Germinal center (tissue), 1 donor: Measurements from ENCODE around the gene CPS1.

Experiments used
- DNase-seq: peaks from one replicate; pipeline ENCODE4 v3.0.0; 2012; ENCODE audit warnings: mixed read lengths, low spot score

The CPS1 gene

DNA sequence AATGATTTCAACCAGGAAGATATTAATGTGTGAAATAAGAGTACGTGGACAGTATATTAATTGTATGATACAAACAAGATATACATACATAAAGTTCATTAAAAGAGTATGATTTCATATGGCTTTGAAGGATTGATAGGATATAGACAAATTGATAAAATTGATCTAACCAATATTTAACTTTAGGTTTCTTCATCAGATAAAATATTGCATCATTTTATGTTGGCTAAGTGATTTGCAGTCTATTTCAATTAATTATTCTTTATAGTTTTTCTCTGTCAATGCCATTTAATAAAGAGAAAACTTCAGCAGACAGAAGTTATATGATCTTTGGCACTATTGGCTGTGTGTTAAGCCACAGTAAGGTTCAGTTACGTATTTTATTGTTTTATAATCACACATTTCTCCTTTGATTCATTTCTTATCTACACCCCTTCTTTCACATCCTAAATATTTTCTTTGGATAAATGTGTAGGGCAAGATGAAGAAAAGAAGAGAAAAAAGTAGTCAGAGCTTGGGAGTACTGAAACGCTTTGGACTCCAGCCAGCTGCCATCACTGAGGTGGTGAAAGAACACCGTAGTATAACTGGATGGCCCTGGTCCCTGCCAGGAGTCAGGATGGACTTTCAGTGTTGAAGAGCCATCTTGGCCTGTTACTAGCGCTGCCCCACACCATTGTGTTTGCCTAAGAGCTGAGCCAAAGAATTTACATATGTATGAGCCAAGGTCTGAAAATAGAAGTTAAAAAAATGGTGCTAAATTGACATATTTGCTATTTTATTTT lies 9.8 kb upstream of the CPS1 start:
- DNase-seq, result no peak

DNA sequence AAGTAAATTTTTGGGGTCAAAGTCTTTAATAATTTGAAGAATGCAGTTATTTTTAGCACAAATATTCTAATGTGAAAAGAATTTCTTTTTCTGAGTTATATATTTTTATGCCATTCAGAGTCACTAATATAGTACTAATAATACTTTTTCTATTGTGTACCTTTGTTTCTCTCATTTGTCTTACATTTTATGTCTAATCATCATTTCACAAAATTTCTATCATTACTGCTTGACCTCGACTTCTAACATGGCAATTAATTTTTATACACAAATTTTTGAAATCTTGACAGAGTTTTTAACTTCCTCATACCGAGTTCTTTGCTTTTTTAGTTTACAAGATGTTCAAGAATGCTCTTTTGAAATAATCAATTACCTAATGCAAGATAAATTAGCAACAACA lies 8.4 kb upstream of the CPS1 start:
- no peak for DNase-seq

DNA sequence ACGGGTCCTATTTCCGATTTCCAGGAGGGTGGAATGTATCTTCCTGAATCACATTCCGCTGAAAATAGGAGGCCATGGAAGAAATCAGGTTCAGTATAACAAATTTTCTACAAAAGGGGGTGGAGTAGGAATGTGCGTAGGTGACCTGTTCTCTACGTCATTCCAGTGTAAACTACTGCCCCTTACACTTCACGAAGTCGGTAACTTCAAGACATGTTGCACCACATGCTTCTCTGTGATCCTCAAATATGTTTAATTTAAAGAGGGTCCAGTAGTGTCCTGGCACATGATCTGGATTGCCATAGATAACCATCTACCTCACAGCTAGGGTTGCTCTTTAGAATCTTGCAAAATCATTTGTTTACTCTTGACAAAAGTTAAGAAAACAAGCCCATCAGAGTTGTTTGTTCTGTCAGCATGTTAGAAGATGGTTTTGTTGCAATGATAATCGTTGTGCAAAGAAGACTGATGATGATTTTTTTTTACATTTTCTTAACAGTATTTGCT lies 7.5 kb upstream of the CPS1 start:
- no peak for DNase-seq

DNA sequence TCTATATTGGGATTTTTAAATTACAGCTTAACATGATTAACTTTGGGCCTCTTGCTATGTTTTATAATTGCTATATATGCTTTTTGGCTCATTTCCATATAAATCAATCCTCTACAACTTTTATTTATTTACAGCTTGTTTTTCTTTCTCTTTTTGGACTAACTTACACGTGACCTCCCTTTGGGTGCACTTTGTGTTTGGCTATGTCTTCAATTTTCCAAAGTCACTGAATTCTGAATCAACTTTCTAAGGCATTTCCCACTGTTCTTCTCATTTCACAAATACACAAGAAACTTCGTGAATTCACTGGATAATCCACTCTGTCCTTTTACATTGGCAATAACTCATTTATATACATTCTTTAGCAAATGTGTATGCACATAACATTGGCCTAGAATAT lies 5.4 kb upstream of the CPS1 start:
- DNase-seq, result no peak

DNA sequence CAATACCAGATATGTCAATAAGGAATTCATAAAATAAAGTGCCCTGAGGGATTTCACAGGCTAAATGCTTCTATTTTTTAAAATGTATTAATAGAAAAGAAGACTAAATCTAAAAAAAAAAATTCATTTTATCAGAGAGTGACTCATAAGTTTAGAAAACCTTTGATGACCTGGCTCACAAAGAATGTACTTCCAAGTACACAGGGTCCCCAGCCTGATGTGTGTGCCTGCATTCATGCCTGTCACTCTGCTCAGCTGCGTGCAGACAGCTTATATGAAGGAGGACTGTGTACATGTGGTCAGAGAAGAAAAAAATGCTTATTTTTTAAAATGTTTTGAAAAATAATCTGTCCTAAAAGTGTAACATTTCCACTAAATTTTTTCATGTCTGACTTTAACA lies 3.0 kb upstream of the CPS1 start:
- no peak for DNase-seq

DNA sequence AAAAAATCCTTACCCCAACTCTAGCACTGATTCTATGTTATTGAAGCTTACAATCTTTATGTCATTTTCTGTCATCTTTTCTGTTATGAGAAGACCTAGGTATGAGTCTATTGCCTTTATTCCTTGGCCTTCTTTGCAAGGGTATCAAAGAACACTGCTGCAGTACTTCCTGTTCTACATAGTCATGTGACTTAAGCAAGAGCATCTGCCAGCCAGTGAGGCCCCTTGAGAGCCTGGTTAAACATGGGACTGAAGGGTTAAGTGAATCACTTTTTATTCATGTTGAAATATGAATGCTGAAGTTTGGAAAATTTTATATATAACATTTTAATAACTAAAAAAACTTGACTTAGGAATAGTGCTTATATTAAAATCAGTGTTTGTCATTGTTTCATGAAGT lies 844 bp upstream of the CPS1 start:
- DNase-seq, result no peak

DNA sequence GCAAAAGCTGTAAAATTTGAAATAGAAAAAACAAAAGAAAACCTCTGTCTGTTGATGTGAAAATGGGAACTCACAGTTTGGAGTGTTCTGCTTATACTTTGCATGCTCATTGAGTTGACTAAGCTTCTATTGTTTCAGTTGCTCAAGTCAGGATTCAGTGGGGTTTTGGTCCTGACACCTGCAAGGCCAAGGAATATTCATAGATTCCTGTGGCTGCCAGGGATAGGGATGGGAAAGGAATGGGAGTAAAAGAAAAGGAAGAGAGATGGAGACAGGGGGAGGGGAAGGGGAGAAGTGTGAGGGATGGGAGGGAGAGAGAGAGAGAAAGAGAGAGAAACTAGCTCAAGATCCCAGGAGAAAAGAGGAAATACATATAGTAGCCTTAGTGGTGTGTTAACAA lies 1.3 kb downstream of the CPS1 start:
- DNase-seq, result no peak

DNA sequence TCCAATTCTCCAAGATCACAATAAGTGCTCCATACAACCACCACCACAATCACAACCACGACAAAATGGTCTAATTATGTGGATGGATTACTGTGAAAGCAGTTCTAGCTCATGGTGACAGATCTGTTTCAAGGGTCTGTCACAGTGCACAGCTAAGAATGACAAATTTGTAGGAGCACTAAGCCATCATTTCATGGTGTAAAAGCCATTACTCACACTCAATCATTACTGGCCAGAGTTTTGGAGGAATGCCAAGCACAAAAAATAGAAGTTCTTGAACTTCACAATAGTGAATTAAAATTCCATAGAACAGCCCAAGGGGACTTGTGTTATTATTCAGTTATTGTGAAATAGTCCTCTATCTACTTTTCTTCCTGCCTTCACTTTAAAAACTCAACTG lies 2.3 kb downstream of the CPS1 start:
- no peak for DNase-seq

DNA sequence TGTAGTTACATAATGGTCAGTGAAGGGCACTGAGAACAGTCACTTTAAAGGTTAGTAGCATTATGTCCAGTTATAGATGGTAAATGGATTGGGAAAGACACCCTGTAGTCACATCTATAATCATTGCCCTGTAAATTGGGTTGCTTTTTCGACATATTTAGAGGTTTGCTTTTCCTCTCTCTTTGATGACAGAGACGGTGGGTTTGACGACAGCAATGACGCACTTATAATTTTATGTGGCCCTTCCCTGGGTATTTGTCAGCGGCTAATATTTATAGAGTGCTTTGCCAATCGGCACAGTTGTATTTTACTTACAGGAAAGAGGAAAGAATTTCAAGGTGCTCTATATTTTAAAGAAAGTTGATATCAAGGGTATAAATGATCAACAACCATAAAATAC lies 2.8 kb downstream of the CPS1 start:
- no peak for DNase-seq

DNA sequence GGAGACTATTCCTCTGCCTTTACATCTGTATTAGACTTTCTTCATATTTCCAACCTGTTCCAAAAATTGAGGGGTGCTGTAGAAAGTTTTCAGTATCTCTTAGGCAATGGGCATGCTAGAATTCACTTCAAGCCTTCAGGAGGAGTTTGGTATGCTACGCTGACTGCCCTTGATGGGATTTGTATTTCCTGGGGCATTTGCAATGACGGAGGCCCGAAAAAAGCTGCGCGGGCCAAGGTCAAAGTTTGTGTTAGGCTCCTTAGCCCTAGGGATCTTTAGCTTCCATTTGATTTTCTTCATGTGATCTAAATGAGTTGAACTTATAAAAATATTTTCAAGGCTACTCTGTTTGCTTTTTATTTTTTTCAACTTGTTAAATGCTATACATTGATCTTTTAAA lies 5.1 kb downstream of the CPS1 start:
- DNase-seq, result no peak

DNA sequence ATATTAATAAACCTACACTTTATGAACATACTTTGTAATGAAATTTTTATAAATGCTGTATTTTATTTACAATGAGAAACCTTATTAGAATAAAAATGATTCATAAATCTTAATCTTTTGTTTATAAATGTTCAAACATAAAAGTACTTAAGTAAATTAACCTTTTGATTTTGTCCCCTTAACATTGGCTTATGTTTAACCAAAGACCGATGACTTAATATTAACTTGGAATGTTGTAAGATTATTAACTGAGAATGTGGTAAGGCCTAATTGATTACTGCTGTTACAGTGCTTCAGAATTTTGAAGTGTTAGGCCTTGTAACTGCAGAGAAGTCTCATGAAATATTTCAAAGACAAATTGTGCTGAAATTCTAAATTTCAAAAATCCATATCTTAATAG lies 5.7 kb downstream of the CPS1 start:
- no peak for DNase-seq

DNA sequence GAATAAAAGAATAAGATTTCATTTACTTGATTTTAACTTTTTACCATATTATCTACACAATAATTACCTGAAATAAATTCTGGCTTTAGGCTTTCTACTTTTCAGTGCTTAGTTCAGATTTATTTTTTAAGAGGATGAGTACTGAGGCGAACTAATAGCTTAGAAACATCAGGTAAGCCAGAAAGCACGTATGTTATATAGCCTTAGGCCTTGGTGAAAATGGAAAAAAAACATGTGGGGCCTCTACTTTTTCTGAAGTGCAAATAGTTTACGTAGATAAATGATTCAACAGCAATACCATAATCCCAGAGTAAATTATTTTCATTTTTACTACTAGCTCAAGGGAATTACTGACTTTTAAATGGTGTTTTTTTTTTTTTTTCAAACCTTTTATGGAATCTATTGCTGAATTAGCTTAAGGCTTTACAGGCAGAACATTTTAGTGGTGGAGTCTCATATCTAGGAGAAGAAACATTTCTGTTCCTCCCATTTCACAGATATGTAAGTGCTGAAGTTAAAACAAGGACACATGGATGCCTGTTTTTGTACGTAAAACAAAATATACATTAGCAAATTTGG lies 6.2 kb downstream of the CPS1 start:
- no peak for DNase-seq

DNA sequence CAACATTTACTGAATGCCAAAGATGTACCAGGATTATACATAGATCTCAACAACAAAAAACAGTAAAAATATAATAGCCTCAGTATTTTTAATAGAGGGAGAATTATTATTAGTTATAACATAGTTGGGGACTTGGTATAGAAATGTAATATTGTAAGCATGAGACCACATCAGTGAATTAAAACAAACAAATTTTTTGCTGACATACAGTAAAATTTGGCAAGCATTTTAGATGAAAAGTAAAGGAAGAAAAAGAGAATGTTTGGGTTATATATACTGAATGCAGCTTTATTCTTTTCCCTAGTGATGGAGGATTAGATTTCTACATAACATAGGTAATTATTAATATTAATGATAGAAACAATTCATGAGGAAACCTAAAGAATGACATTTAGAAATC lies 10.9 kb downstream of the CPS1 start:
- DNase-seq, result no peak

DNA sequence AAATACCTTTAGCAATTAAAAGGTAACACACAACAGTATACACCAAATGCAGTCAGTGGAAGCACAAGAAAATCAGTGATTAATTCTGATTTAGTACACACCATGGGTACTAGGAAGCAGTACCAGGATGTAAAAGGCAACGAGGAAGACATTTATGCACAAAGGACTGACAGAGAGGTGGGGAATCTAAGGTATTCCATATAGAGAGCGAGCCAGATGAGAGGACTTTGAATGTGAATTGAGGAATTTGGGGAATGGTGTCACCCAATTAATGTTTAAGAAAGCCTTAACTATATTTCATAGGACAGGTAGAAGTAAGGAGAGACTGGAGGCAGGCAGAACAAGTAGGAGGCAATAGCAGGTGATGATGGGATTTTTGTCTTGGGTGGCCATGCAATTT lies 11.7 kb downstream of the CPS1 start:
- no peak for DNase-seq

DNA sequence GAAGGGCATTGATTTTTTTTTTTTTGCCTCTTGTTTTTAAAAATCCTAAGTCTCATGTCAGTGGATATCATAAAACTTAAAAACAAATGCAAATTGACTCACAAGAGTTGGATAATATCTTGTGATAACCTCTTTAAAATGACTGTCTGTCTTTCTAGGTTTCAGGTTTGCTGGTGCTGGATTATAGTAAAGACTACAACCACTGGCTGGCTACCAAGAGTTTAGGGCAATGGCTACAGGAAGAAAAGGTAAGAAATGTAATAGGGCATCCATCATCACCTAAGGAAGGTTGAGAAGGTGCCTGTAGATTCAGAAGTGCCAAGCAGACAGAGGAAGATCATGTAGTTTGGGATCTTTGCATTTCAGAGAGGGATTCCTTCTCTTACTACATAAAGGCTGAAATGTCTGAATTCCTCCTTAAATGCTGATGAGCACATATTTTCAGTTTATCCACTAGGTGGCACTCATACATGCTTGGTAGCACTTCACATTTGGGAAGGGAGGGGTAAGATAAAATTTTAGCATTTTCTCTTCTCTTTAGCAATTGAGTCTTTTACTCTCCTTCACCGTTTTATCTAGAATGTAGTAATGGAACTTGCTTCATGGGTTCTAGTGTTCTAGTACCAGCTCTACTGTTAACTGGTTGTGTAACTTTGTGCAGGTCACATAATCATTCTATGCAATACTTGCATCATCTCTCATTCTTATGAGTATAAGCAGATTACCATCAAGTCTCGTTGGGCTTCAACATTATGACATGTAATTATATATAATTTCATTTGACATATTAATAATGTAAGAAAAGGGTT lies 21.1 kb downstream of the CPS1 start:
- peak; percentile 28 for DNase-seq

DNA sequence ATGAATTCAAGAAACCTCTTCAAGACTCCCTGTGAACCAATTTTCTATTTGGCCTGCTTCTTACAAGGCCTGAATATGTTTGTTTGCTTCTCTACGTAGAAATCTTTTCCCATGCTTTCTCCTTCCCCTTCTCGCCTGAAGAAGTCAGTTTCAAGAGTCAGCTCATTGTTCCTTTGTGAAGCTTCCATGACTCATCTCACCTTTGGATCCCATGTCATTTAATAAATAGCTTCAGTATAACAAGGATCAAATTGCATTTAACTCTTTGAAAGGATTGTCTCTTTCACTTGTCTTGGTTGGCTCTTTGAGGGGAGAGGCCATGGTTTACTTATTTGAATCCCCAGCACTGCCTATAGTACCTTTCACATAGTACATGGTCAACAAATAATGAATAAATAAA lies 28.4 kb downstream of the CPS1 start:
- DNase-seq, result no peak

DNA sequence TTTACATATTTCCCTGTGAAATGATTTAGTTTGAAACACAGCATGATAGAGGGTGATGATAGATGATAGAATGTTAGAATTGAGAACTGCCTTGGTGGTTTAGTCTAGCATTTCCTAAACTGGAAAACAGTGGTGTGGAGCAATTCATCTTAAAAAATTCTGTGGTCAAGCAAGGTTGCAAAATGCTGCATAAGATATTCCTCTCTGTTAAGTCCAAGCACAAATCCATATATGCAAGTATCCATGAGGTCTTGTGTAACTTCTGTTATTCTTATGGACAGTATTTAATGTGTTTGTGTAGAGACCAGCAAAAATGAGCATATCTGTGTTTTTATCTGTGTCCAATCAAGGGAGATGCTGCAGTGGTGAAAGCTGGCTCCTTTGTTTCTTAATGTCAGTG lies 30.0 kb downstream of the CPS1 start:
- DNase-seq, result no peak

DNA sequence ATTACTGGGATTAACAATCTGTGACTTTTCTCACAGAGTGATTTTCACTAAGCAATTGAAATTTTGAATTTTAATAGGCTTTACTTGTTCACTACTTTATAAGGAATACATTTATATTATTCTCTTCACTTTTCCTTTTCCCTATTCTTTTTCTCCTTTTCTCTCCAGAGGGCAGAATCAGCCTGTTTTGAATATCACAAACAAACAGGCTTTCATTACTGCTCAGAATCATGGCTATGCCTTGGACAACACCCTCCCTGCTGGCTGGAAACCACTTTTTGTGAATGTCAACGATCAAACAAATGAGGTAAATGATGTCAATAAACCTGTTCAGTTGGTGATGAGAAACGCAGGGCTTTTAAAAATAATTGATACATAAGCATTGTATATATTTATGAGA lies 35.3 kb downstream of the CPS1 start:
- no peak for DNase-seq

DNA sequence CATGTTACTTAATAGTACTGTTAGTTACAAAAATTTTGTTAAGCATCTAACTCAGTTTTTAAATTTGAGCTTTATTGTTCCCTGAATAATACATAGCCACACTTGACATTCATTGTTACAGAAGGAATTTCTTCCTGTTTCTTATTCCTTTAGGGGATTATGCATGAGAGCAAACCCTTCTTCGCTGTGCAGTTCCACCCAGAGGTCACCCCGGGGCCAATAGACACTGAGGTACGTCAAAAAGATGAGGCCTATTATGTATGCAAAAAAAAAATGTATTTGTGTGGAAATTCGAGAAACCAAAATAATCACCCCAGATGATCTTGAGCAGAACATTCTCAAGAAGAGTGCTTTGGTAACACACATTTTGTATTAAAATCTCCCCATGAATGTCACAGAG lies 36.3 kb downstream of the CPS1 start:
- DNase-seq, result no peak

DNA sequence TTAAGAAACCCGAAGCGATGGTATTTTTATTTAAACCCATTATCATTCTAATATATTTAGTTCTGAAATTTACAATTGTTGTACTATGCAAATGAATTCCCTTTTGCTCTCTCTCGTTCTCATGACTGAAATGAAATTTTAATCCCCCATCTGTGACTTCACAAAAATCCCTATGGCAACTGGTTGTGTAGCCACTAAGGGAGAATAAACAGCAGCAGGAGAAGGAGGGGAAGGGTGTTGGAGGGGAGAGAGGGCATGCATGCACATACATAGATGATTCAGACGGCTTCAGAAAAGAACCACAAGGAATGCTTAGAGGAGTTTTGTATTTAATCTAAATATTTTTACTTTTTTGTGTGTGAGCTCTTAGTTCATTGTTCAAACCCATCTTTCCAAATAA lies 36.8 kb downstream of the CPS1 start:
- no peak for DNase-seq

DNA sequence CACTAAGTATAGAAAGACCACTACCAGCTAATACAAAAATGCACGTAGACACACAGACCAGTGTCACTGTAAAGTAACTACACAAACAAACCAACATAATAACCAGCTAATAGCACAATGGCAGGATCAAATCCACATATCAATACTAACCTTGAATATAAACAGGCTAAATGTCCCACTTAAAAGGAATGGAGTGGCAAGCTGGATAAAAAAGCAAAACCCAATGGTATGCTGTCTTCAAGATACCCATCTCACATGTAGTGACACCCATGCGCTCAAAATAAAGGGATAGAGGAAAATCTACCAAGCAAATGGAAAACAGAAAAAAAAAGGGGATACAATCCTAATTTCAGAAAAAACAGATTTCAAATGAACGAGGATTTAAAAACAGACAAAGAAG lies 41.8 kb downstream of the CPS1 start:
- DNase-seq, result no peak

DNA sequence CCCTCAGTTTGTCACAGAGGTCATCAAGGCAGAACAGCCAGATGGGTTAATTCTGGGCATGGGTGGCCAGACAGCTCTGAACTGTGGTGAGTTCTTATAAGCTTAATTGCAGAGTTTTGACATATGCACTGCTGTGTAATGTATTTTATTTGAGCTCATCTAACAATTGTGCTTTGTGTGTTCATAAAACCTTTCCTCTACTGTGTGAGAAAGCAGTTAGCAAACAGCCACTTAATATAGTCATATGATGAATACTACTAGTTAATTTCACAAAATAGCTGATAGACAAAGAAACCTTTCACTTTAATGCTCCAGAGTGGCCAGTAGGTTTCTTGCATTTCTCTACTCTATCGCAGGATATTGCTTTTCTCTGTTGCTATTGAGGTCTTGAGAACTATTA lies 43.1 kb downstream of the CPS1 start:
- no peak for DNase-seq

DNA sequence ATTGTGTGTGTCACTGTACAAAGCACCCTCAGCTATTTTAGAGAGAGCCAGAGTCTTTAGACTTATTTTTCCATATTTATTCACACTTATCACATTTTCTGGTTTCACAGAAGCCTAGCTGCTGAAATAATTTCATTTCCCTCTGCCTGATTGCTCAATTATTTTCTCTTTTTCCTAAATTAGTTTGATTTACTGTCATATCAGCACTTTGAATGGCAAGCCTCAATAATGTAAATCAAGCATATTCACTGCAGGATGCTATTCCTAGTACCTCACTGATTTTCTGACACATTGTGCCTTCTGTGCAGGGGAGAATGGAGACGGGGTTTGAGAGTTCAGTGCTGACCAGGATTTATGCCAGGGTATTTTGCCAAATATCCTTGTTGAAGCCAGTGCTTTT lies 48.3 kb downstream of the CPS1 start:
- DNase-seq, result no peak
